ENCODE data around the gene FLT3.

DNA sequence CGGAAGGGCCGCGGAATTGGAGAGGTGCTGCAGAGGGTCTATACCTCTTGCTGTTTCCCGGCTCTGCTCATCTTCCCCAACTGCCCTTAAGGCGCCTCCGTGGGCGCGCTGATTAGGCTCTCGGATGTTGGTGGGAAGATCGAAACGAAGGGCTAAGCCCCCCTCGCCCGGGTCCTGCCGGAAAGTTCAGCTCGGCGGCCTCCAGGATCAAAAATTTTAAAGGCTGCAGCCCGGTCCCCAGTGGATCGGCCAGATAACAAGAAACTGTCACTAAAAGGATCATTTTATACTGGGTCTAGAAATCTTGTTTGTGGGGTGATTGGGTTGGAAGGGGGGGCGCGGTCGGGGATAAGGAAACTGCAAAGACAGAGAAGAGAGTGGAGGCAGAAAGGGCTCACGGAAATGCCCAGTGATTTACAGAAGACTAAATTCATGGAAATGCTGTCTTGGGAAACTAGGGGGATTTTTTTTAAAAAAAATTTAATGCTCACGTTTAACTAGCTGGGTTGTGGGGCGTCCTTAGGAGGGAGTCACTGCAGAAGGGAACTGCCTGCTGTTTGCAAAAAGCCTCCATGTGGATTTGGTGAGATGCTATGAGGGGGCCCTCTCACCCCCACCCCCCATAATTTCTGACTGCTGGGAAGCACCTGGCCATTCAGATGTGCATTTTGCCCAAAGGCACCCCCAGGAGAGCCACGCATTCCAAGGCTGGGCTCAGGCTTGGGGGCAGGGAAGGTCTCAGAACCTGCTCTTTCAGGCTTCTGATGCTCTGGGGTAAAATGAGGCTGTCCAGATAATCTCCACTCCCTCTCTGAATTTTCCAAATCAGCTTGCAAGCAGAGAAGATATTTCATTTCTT, 138.9 kb downstream of the FLT3 start:
- TF ChIP-seq, protein P1, sequence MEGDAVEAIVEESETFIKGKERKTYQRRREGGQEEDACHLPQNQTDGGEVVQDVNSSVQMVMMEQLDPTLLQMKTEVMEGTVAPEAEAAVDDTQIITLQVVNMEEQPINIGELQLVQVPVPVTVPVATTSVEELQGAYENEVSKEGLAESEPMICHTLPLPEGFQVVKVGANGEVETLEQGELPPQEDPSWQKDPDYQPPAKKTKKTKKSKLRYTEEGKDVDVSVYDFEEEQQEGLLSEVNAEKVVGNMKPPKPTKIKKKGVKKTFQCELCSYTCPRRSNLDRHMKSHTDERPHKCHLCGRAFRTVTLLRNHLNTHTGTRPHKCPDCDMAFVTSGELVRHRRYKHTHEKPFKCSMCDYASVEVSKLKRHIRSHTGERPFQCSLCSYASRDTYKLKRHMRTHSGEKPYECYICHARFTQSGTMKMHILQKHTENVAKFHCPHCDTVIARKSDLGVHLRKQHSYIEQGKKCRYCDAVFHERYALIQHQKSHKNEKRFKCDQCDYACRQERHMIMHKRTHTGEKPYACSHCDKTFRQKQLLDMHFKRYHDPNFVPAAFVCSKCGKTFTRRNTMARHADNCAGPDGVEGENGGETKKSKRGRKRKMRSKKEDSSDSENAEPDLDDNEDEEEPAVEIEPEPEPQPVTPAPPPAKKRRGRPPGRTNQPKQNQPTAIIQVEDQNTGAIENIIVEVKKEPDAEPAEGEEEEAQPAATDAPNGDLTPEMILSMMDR (IDR thresholded peaks at IDR 0.05): no peak
- TF ChIP-seq POLR2AphosphoS5 (IDR thresholded peaks at IDR 0.05): no peak
- no peak for TF ChIP-seq POLR2A (IDR thresholded peaks at IDR 0.05)
